HG03280 (cell line): Measurements from ENCODE around the gene DDX50.
"Not testable (repeated sequence)": the region's sequence is repeated elsewhere in the genome, so short reads cannot be mapped to it uniquely, and the experiment has no call there.

Source experiments
- ATAC-seq: cut with Tn5 transposase; IDR thresholded peaks from one replicate; pipeline ENCODE4 v1.9.1; 2021; ENCODE audit warnings: mild to moderate bottlenecking, moderate library complexity; ENCODE audit not compliant: unreplicated experiment

DDX50 gene

GRCh38 chr10:68975936-68976473 lies 74.9 kb downstream of the DDX50 start:
- not testable (repeated sequence) for ATAC-seq

- ATAC-seq, result not testable (repeated sequence)
Observed at GRCh38 chr10:68979738-68980137, 78.6 kb downstream of the DDX50 start.

- ATAC-seq, result no peak
Observed at GRCh38 chr10:68981074-68981473, 80.0 kb downstream of the DDX50 start.

- ATAC-seq, result no peak
Observed at GRCh38 chr10:68982389-68982788, 81.3 kb downstream of the DDX50 start.

GRCh38 chr10:68987611-68988010 lies 86.5 kb downstream of the DDX50 start:
- no peak for ATAC-seq

GRCh38 chr10:68988530-68989316 lies 87.6 kb downstream of the DDX50 start, which contains the start of gene KIFBP:
Gene KIFBP, plus strand, starts transcription at chr10:68988803. Its CDS starts 30 bp downstream, at chr10:68988833.
- peak; percentile 63 for ATAC-seq

- no peak for ATAC-seq
Observed at GRCh38 chr10:68989317-68989990, 88.3 kb downstream of the DDX50 start.

- no peak for ATAC-seq
Observed at GRCh38 chr10:68992636-68993440, 91.7 kb downstream of the DDX50 start.
